Central memory CD4-positive, alpha-beta T cell (primary cell): ENCODE measurements around the gene TMEFF2.

Source experiments
- DNase-seq: peaks from one replicate; pipeline ENCODE4 v3.0.0; 2022

The TMEFF2 gene

GRCh38 chr2:191957996-191958860 lies 236.5 kb downstream of the TMEFF2 start:
- no peak for DNase-seq

GRCh38 chr2:191954451-191954850 lies 240.3 kb downstream of the TMEFF2 start:
- DNase-seq, result no peak

GRCh38 chr2:191952515-191953270 lies 242.0 kb downstream of the TMEFF2 start:
- DNase-seq, result no peak

DNA sequence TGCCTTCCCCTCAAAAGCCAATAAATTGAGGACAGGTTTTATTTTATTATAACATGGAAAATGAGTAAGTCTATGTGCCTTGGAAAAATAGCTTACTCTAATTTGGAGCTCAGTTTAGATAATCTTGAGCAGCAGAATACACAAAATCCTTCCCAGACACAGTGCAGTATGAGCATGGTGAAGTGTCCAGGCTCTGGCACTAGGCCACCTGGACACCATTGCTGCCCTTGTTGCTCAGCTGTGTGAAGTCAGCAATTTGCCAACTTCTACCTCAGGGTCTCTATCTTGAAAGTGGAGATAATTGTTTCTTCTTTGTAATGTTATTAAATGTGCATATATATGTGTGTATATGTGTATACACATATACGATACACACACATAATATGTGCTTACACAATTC lies 242.9 kb downstream of the TMEFF2 start:
- no peak for DNase-seq

GRCh38 chr2:191951376-191951775 lies 243.4 kb downstream of the TMEFF2 start:
- DNase-seq, result no peak

DNA sequence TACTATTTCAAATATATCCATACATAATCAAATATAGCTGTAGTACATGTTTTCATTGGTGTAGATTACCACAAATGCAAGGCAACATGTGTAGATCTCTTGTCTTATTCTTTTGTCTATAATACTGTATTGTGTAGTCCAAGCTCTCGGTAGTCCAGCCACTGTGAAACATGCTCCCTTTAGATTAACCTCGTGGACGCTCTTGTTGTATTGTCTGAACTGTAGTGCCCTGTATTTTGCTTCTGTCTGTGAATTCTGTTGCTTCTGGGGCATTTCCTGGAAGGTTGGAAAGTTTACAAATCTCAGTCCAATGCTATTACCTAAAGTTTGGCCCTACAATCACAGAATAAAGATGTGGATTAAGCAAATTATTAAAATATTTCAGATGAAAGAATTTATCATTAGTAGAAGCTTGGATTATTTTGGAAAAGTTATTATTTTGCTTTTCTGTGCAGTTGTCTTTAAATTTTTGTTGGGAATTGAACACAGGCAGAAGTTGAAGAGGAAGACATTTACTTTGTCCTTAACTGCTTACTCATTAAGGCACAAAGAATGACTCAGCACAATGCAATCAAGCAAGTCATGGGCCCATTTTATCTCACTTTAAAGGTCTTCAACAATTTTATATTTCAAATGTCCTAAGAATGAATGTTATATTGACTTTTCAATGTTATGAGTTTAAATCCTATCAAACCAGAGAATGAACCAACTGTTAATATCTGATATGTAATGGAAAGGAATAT lies 244.4 kb downstream of the TMEFF2 start:
- DNase-seq, result no peak

DNA sequence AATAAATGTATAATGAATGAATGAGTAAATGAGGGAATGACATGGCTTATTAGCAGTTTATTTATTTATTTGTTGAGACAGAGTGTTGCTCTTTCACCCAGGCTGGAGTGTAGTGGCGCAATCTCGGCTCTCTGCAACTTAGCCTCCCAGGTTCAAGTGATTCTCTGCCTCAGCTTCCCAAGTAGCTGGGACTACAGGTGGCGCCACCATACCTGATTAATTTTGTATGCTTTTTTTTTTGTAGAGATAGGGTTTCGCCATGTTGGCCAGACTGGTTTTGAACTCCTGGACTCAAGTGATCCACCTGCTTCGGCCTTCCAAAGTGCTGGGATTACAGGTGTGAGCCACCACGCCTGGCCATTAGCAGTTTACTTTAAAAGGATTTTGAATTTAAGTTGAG lies 247.5 kb downstream of the TMEFF2 start:
- DNase-seq, result no peak

DNA sequence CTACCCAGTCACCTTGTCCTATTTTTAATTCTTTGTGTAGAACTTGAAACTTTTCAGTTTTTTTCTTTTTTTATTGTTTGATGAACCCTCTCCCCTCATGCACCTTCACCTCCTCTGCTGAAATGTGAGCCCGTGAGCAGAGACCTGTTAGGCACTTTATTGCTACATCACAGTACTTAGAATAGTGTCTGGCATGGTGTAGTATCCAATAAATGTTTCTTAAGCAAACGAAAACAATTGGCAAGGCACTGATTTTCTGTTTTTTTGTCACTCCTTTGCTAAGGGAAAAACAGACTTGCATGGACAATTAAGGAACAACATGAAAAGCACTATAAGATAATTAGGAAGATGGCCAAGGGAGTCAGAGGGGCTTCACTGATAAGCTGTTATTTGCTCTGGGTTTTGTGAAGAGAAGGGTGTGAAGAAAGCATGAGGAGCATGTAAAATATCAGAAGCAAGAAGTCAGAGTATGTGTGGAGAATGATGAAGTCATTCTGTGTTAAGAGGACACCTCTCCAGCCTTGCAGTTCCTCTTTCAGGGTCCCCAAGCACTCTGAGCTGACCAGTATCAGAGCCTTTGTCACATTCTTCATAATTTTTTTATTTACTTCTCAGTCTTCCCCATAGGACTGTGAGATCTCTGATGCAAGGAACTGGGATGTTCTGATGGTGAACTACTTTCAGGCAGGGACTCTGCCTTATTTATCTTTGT lies 248.1 kb downstream of the TMEFF2 start:
- DNase-seq, result no peak

GRCh38 chr2:191945623-191946022 lies 249.1 kb downstream of the TMEFF2 start:
- DNase-seq, result no peak

DNA sequence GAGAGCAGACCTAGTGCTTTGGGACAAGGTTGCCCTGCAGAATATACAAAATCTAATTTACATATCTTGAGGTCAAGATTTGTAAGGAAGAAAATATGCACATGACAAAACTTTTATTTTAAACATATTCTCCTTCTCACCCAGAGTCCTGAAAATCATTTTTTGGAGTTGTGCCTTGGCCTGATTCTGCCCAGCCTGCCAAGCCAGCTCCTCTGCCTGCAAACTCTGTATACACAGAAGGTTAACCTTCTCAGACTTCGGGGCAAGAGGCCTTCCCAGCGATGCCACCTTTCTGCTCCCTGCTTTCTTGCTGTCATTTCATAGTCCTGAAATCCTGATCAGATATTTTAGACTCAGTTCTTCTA lies 252.0 kb downstream of the TMEFF2 start:
- no peak for DNase-seq

GRCh38 chr2:191942090-191942738 lies 252.5 kb downstream of the TMEFF2 start:
- DNase-seq, result no peak

DNA sequence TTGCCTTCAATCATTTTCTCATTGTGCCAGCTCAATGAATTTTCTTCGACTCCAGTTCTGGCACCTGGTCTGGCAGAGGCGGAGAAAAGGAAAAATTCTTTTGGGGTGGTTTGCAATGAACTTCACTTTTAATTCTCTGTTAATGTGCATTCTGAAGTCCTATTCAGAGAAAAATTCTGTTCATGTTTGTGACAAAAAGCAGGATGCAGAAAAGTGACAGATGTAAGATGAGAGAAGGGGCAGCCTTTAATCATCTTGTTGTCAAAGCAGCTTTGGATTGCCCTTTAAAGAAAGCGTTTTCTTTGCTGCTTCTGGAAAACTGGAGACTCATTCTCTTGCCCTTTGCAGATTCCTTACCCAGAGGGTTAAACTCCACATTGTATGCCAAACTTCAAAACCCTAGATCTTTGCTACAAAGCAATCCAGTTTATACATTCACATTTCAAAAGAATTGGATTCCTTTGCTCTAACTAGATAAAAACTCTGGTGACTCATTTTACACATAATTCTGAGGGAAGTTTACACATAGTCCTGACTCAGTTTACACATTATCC lies 253.3 kb downstream of the TMEFF2 start:
- DNase-seq, result no peak

GRCh38 chr2:191938779-191939178 lies 256.0 kb downstream of the TMEFF2 start:
- no peak for DNase-seq

GRCh38 chr2:191936882-191937405 lies 257.8 kb downstream of the TMEFF2 start:
- DNase-seq, result no peak

GRCh38 chr2:191935247-191935646 lies 259.5 kb downstream of the TMEFF2 start:
- no peak for DNase-seq

- no peak for DNase-seq
These were observed 261.2 kb downstream of the TMEFF2 start for GRCh38 chr2:191933307-191934105.

GRCh38 chr2:191932286-191932685 lies 262.4 kb downstream of the TMEFF2 start:
- no peak for DNase-seq

- DNase-seq, result no peak
These were observed 263.4 kb downstream of the TMEFF2 start for GRCh38 chr2:191931329-191931728.

- no peak for DNase-seq
These were observed 264.5 kb downstream of the TMEFF2 start for GRCh38 chr2:191930205-191930604.

- no peak for DNase-seq
These were observed 265.4 kb downstream of the TMEFF2 start for GRCh38 chr2:191929288-191929687.

DNA sequence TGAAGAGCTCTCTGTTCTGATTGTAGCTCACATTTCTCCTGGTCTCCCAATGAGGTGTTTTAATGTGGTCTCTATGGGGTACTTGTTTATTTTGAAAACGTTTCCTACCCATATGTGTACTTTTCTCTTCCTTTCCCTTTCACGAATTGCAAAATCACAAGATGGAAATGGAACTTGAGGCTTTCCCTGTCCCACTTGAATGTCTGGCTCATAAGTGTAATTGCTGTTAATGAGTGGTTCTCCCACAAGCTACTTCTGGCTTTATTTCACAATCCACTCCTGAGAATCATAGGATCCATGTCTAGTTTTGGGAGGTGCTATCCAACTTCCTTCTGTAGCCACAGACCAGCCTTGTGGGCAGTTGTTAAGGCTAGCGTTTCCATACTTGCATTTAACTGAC lies 266.7 kb downstream of the TMEFF2 start:
- DNase-seq, result no peak
